GM21526 (cell line): ENCODE measurements around the gene KCTD15.
"Not testable (repeated sequence)": the region's sequence is repeated elsewhere in the genome, so short reads cannot be mapped to it uniquely, and the experiment has no call there.

ENCODE experiments used
- ATAC-seq: cut with Tn5 transposase; IDR thresholded peaks from one replicate; pipeline ENCODE4 v1.9.1; 2021; ENCODE audit warnings: moderate library complexity; ENCODE audit not compliant: unreplicated experiment, low FRiP score

Gene KCTD15

GRCh38 chr19:33812388-33813330 lies 16.0 kb downstream of the KCTD15 start:
- ATAC-seq: no peak

GRCh38 chr19:33813391-33814101 lies 16.9 kb downstream of the KCTD15 start:
- ATAC-seq: no peak

GRCh38 chr19:33814181-33815165 lies 17.8 kb downstream of the KCTD15 start:
- no peak for ATAC-seq

GRCh38 chr19:33815380-33816340 lies 19.0 kb downstream of the KCTD15 start:
- no peak for ATAC-seq

- ATAC-seq: no peak
Observed at GRCh38 chr19:33818411-33818810, 21.7 kb downstream of the KCTD15 start.

- ATAC-seq: not testable (repeated sequence)
Observed at GRCh38 chr19:33819078-33819477, 22.4 kb downstream of the KCTD15 start.

GRCh38 chr19:33819506-33819879 lies 22.8 kb downstream of the KCTD15 start:
- no peak for ATAC-seq

GRCh38 chr19:33819880-33820781 lies 23.5 kb downstream of the KCTD15 start:
- no peak for ATAC-seq

GRCh38 chr19:33821871-33822270 lies 25.2 kb downstream of the KCTD15 start:
- no peak for ATAC-seq

GRCh38 chr19:33823341-33823740 lies 26.7 kb downstream of the KCTD15 start:
- ATAC-seq: no peak

GRCh38 chr19:33825556-33825955 lies 28.9 kb downstream of the KCTD15 start:
- ATAC-seq: no peak

GRCh38 chr19:33826521-33826920 lies 29.9 kb downstream of the KCTD15 start:
- no peak for ATAC-seq

GRCh38 chr19:33828266-33829075 lies 31.8 kb downstream of the KCTD15 start:
- no peak for ATAC-seq

GRCh38 chr19:33830264-33830663 lies 33.6 kb downstream of the KCTD15 start:
- ATAC-seq: no peak

GRCh38 chr19:33831825-33832224 lies 35.2 kb downstream of the KCTD15 start:
- ATAC-seq: no peak

- ATAC-seq: no peak
Observed at GRCh38 chr19:33832633-33833032, 36.0 kb downstream of the KCTD15 start.

- no peak for ATAC-seq
Observed at GRCh38 chr19:33840382-33840781, 43.7 kb downstream of the KCTD15 start.

GRCh38 chr19:33840783-33841182 lies 44.1 kb downstream of the KCTD15 start:
- no peak for ATAC-seq
